Stimulated activated CD8-positive, alpha-beta memory T cell treated with anti-CD3 and anti-CD28 coated beads, Interleukin-2, amount 100 ng/mL, for 48 hours (primary cell): Measurements from ENCODE around the gene ZNF556.
A peak's percentile ranks its signal among the peaks of the same experiment; 100 is the strongest.
"Not testable (repeated sequence)": the region's sequence is repeated elsewhere in the genome, so short reads cannot be mapped to it uniquely, and the experiment has no call there.

Experiments used
- DNase-seq, 2 donors: peaks; one replicate each; pipeline ENCODE4 v3.0.0-alpha.2; 2020; ENCODE audit warnings: low read depth in 2 of 2

The ZNF556 gene

DNA sequence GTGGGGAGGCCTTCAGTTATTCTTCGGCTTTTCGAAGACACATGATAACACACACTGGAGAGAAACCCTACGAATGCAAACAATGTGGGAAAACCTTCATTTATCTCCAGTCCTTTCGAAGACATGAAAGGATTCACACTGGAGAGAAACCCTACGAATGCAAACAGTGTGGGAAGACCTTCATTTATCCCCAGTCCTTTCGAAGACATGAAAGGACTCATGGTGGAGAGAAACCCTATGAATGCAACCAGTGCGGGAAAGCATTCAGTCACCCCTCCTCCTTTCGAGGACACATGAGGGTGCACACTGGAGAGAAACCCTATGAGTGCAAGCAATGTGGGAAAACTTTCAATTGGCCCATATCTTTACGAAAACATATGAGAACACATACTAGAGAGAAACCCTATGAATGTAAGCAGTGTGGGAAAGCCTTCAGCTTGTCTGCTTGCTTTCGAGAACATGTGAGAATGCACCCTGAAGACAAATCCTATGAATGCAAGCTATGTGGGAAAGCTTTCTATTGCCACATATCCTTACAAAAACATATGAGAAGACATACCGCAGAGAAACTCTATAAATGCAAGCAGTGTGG, 14.0 kb upstream of the ZNF556 start:
- no peak for DNase-seq

GRCh38 chr19:2854849-2855248, 12.3 kb upstream of the ZNF556 start:
- no peak for DNase-seq

- no peak for DNase-seq
These were observed 10.6 kb upstream of the ZNF556 start for GRCh38 chr19:2856457-2857050.

GRCh38 chr19:2858864-2859263, 8.3 kb upstream of the ZNF556 start:
- DNase-seq, result no peak

GRCh38 chr19:2863816-2864215, 3.3 kb upstream of the ZNF556 start:
- no peak for DNase-seq

- DNase-seq, result no peak
These were observed 1.6 kb upstream of the ZNF556 start for GRCh38 chr19:2865334-2866100.

DNA sequence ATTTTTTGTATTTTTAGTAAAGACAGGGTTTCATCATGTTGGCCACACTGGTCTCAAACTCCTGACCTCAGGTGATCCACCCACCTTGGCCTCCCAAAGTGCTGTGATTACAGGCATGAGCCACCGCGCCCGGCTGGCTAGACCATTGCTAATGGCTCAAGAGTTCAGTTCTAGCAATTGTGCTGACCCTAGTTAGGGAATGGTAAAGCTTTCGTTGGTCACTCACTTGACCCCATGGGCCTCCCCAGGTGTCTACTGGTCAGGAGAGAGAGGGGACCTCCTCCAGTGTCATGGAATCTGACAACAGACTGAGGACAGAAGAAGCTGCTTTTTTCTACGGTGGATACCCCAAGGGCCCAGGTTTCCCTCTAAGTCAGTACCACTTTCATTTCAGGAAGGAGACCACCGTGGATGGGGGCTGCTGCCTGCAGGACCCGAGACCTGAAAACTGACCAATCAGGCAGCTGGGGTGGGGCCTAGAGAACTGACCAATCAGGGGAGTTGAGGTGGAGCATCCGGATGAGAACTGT, 575 bp upstream of the ZNF556 start:
- DNase-seq, result no peak

DNA sequence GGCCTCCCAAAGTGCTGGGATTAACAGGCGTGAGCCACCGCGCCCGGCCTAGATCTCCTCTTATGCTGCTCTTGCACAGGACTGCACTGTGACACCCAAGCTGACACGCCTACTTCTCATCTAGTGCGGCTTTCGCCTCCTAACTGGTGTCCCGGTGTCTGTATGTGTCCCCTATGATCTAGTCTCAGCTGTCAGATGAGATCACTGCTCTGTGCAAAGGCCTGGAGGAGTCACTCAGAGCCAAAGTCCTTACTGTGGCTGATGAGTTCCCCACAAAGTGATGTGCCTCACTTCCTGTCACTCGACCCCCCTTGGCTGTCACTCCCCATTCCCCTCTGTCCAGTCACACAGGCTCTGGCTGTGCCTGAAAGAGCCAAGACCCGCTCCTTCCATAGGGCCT, 2.5 kb downstream of the ZNF556 start:
- DNase-seq, result no peak

GRCh38 chr19:2872175-2872574, 5.0 kb downstream of the ZNF556 start:
- not testable (repeated sequence) for DNase-seq

GRCh38 chr19:2877398-2878331, 10.5 kb downstream of the ZNF556 start:
- no peak for DNase-seq

DNA sequence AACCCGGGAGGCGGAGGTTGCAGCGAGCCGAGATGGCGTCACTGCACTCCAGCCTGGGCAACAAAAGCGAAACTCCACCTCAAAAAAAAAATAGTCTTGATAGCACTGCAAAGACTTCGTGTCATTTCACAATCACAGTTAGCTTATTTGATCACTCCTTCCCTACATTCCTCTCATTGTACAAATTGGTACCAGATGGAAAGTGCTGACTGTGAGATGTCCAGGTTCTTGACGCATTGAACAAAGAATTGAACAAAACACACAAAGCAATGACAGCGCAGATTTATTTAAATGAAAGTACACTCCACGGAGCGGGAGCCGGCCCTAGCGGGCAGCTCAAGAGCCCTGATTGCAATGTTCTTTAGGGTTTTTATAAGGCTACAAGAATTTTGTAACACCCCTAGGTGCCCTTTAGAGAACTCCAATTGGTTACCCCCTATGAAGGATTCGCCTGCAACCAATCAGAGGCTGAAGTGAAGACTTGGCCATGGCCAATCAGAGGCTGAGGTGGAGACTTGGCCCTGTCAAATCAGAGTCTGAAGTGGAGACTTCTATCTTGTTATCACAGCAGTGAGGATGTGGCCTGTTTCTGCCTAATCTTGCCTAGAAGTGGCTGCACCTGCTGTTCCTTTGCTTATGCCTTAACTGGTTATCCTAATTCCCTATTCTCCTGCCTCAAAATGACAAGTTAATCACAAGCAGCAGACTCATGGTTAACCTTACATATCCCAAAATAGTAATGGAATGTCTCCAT, 16.7 kb downstream of the ZNF556 start:
- DNase-seq, result no peak

DNA sequence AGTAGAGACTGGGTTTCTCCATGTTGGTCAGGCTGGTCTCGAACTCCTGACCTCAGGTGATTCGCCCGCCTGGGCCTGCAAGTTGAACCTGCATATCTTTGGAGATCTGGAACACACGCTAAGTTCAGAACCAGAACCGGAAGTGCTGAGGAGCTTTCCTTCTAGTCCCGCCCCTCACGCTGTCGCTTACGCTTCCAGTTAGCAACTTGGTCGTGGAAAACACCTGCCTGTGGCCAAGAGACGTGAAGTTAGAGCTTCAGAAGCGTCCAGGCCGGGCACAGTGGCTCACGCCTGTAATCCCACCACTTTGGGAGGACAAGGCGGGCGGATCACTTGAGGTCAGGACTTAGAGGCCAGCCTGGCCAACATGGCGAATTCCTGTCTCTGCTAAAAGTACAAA, 18.6 kb downstream of the ZNF556 start:
- no peak for DNase-seq

DNA sequence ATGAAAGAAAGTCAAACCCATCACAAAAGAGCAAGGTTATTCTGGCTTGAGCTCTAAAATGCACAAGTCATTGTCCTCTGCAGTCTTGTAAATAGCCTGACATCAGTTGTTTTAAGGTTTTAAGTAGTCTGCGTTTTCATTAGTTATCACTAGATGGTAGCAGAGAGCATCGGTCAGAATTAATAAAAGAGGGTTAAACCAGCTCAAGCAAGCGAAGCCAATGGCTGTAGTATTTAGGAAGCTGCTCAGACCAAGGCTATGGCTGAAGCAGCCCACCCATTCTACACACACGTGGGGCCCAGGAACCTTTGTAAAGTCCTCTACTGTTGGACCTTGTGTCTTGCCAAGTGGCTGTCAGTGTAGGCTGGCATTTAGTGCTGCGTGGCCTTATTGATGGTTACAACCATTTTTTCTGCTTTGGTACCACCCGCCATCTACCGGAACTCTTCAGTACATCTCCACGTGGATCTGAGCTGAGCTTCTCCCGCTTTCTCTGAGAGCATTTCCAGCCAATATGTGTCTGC, 20.3 kb downstream of the ZNF556 start:
- DNase-seq, result no peak

DNA sequence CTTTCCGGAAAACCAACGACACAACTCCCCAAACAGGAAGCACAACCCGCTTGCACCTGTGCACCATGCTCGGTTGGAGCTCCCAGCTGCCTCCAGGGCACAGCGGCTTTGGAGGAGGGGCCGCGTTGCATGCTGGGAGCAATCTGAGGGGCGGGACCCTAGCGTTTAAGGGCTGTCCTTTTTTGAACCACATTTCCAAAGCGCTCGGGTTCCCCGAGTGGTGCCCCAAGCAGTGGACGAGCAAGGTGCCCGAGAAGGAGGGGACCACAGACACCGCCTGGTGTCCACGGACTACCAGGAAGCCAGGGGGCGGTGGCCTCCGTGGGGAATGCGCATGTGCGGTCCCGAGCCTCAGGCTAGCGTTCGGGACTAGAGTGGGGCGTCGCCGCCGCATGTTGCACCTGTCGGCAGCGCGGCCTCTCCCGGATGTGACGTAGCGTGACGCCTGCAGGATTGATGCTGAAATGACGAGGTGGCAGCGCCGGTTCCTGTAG, 21.6 kb downstream of the ZNF556 start:
- DNase-seq, result peak in 1 of 2 donors; percentile 48

- not testable (repeated sequence) for DNase-seq
These were observed 23.4 kb downstream of the ZNF556 start for GRCh38 chr19:2890531-2890930.

DNA sequence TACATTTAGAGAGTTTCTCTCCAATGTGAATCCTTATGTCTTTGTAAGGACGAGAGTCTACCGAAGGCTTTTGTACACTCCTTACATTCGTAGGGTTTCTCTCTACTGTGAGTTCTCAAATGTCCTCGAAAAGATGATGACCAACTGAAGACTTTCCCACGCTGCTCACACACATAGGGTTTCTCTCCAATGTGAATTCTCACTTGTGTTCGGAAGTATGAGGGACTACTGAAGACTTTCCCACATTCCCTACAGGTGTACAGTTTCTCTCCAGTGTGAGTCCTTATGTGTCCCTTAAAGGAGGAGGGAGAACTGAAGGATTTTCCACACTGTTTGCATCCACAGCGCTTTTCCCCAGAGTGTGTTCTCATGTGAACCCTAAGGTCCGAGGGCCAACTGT, 29.6 kb downstream of the ZNF556 start:
- DNase-seq, result no peak

- DNase-seq, result peak; percentile 98
These were observed 33.4 kb downstream of the ZNF556 start, which contains the start of gene ZNF57 for GRCh38 chr19:2900296-2901252. ZNF57 (plus strand) TSS chr19:2900928; CDS start chr19:2901046, 118 bp downstream.

- no peak for DNase-seq
These were observed 35.6 kb downstream of the ZNF556 start for GRCh38 chr19:2902590-2903218.

- not testable (repeated sequence) for DNase-seq
These were observed 36.2 kb downstream of the ZNF556 start for GRCh38 chr19:2903326-2903725.
